GM21717 (cell line): ENCODE results near the gene DIP2B.

ENCODE experiments used
- ATAC-seq: cut with Tn5 transposase; IDR thresholded peaks from one replicate; pipeline ENCODE4 v1.9.1; 2021; ENCODE audit warnings: mild to moderate bottlenecking, moderate library complexity; ENCODE audit not compliant: unreplicated experiment

The DIP2B gene

GRCh38 chr12:50572760-50573159 lies 68.0 kb downstream of the DIP2B start:
- ATAC-seq: no peak

- no peak for ATAC-seq
These were observed 68.5 kb downstream of the DIP2B start for GRCh38 chr12:50573271-50573670.

- no peak for ATAC-seq
These were observed 70.0 kb downstream of the DIP2B start for GRCh38 chr12:50574601-50575348.

GRCh38 chr12:50579757-50580267 lies 75.0 kb downstream of the DIP2B start:
- ATAC-seq: no peak

GRCh38 chr12:50580436-50580835 lies 75.7 kb downstream of the DIP2B start:
- ATAC-seq: no peak

GRCh38 chr12:50581226-50582184 lies 76.7 kb downstream of the DIP2B start:
- no peak for ATAC-seq

- ATAC-seq: no peak
These were observed 79.3 kb downstream of the DIP2B start for GRCh38 chr12:50584135-50584534.

- no peak for ATAC-seq
These were observed 85.1 kb downstream of the DIP2B start for GRCh38 chr12:50589650-50590435.

- no peak for ATAC-seq
These were observed 86.1 kb downstream of the DIP2B start for GRCh38 chr12:50590869-50591268.

GRCh38 chr12:50595667-50596066 lies 90.9 kb downstream of the DIP2B start:
- no peak for ATAC-seq

- peak; percentile 87 for ATAC-seq
These were observed 92.7 kb downstream of the DIP2B start for GRCh38 chr12:50597200-50598195.

GRCh38 chr12:50598321-50598862 lies 93.6 kb downstream of the DIP2B start:
- ATAC-seq: no peak

- no peak for ATAC-seq
These were observed 94.7 kb downstream of the DIP2B start for GRCh38 chr12:50599366-50600095.

GRCh38 chr12:50600364-50600763 lies 95.6 kb downstream of the DIP2B start:
- ATAC-seq: no peak

GRCh38 chr12:50603817-50604639 lies 99.2 kb downstream of the DIP2B start:
- ATAC-seq: no peak

- no peak for ATAC-seq
These were observed 99.8 kb downstream of the DIP2B start for GRCh38 chr12:50604640-50604920.

GRCh38 chr12:50606675-50607375 lies 102.0 kb downstream of the DIP2B start:
- ATAC-seq: no peak
